SK-N-SH (cell line): ENCODE data around the gene MRPL53. TPM values are rescaled to one million over a fixed set of nuclear protein-coding genes. Genes with fewer than 3 reads are reported as not detected.

Source experiments
- CTCF ChIP-seq: fragments of 200-600 bp; sonication (generic); IDR thresholded peaks from 2 replicates; pipeline ENCODE4 v1.6.1; 2017; ENCODE audit warnings: antibody characterized with exemption, mild to moderate bottlenecking, moderate library complexity
- ELF1 ChIP-seq: IDR thresholded peaks from 2 replicates; pipeline ENCODE4 v1.4.0; 2012
- EP300 ChIP-seq, 2 experiments: IDR thresholded peaks; 2 replicates each; pipeline versions ENCODE4 v1.4.0 to v1.6.1; 2012; ENCODE audit warnings: borderline replicate concordance in 1 of 2, low read depth in 1 of 2, low read length in 1 of 2
- EZH2phosphoT487 ChIP-seq: fragments of 200-600 bp; sonication (generic); IDR thresholded peaks from 2 replicates; pipeline ENCODE4 v1.6.1; 2017; ENCODE audit warnings: low read depth, mixed run types, mild to moderate bottlenecking, antibody characterized with exemption, moderate library complexity, borderline replicate concordance
- FOSL2 ChIP-seq: IDR thresholded peaks from 2 replicates; pipeline ENCODE4 v1.4.0; 2012; ENCODE audit warnings: low read depth, mild to moderate bottlenecking, moderate library complexity, borderline replicate concordance
- FOXM1 ChIP-seq: IDR thresholded peaks from 2 replicates; pipeline ENCODE4 v1.4.0; 2012; ENCODE audit warnings: low read depth, mild to moderate bottlenecking
- GABPA ChIP-seq: IDR thresholded peaks from 2 replicates; pipeline ENCODE4 v1.4.0; 2012; ENCODE audit warnings: low read depth, mild to moderate bottlenecking
- GATA2 ChIP-seq: sonication (generic); formaldehyde crosslinking; IDR thresholded peaks from 2 replicates; pipeline ENCODE4 v1.5.0; 2020; ENCODE audit warnings: mild to moderate bottlenecking, missing genetic modification reagents
- MAX ChIP-seq: IDR thresholded peaks from 2 replicates; pipeline ENCODE4 v1.4.0; 2012; ENCODE audit warnings: low read depth
- NFIC ChIP-seq: IDR thresholded peaks from 2 replicates; pipeline ENCODE4 v1.4.0; 2012; ENCODE audit warnings: borderline replicate concordance
- NRF1 ChIP-seq: IDR thresholded peaks from 2 replicates; pipeline ENCODE4 v1.6.1; 2012; ENCODE audit warnings: low read depth, mild to moderate bottlenecking, low read length
- PBX3 ChIP-seq: IDR thresholded peaks from 2 replicates; pipeline ENCODE4; 2012
- POLR2AphosphoS5 ChIP-seq: IDR thresholded peaks from 2 replicates; pipeline ENCODE4 v1.6.1; 2012; ENCODE audit warnings: low read depth, low read length
- RAD21 ChIP-seq: IDR thresholded peaks from 2 replicates; pipeline ENCODE4 v1.6.1; 2012; ENCODE audit warnings: mild to moderate bottlenecking, low read length
- RCOR1 ChIP-seq: fragments of 150-350 bp; IDR thresholded peaks from 2 replicates; pipeline ENCODE4 v1.6.1; 2017; ENCODE audit warnings: antibody characterized with exemption, low read length
- RFX5 ChIP-seq: IDR thresholded peaks from 2 replicates; pipeline ENCODE4 v1.6.1; 2012; ENCODE audit warnings: mild to moderate bottlenecking, improper control_type of control experiment, low read length
- RXRA ChIP-seq: IDR thresholded peaks from 2 replicates; pipeline ENCODE4 v1.4.0; 2012; ENCODE audit warnings: low read depth, mild to moderate bottlenecking, borderline replicate concordance
- SIN3A ChIP-seq: IDR thresholded peaks from 2 replicates; pipeline ENCODE4 v1.6.1; 2012; ENCODE audit warnings: low read depth, mild to moderate bottlenecking, low read length, moderate library complexity, borderline replicate concordance
- SMC3 ChIP-seq: IDR thresholded peaks from 2 replicates; pipeline ENCODE4 v1.6.1; 2012; ENCODE audit warnings: low read depth, low read length, improper control_type of control experiment
- TAF1 ChIP-seq: IDR thresholded peaks from 2 replicates; pipeline ENCODE4 v1.6.1; 2012; ENCODE audit warnings: low read depth, mild to moderate bottlenecking, low read length, moderate library complexity, borderline replicate concordance
- TEAD4 ChIP-seq: IDR thresholded peaks from 2 replicates; pipeline ENCODE4 v1.4.0; 2012; ENCODE audit warnings: mild to moderate bottlenecking, borderline replicate concordance; ENCODE audit not compliant: insufficient read depth
- YY1 ChIP-seq: IDR thresholded peaks from 2 replicates; pipeline ENCODE4 v1.4.0; 2012; ENCODE audit warnings: low read depth, mild to moderate bottlenecking
- polyA plus RNA-seq, 3 experiments: library from polyadenylated mRNA; depleted of rRNA; stranded (reverse); fragments of >200 nt; gene quantifications; 2 replicates each; pipeline ENCODE4 v1.2.3, GENCODE V29; 2012

MRPL53 gene
- polyA plus RNA-seq, 1 of the 3 experiments (the other 2 are of a cell fraction): 95.0 TPM

GRCh38 chr2:74458132-74458937, 14.1 kb downstream of the MRPL53 start, which contains the start of gene WBP1 (continued):
- peak; percentile 85 for TF ChIP-seq YY1
- TF ChIP-seq TAF1: peak; percentile 55
- TF ChIP-seq EP300 (IDR thresholded peaks at IDR 0.05; ENCODE audit: borderline replicate concordance in 1 of 2, low read depth in 1 of 2, low read length in 1 of 2): no peak
- TF ChIP-seq SMC3: no peak
- TF ChIP-seq CTCF: no peak
- TF ChIP-seq RAD21: no peak
- peak; percentile 91 for TF ChIP-seq RFX5
- no peak for TF ChIP-seq FOXM1
- TF ChIP-seq MAX: peak; percentile 39; the same call in 1 of the 2 replicates
- no peak for TF ChIP-seq RCOR1
- TF ChIP-seq FOSL2: no peak
- no peak for TF ChIP-seq EZH2phosphoT487
- peak; percentile 21 for TF ChIP-seq POLR2AphosphoS5
- peak; percentile 99 for TF ChIP-seq PBX3
- TF ChIP-seq GABPA: peak; percentile 35; the same call in 1 of the 2 replicates
- TF ChIP-seq NFIC: no peak
- no peak for TF ChIP-seq TEAD4
- peak; percentile 6; the same call in 1 of the 2 replicates for TF ChIP-seq ELF1
- no peak for TF ChIP-seq RXRA
- no peak for TF ChIP-seq NRF1
- TF ChIP-seq SIN3A: 0 out of 2 replicates have a peak, but pooled peaks have one; percentile 15
- TF ChIP-seq GATA2: no peak
